CD14-positive monocyte (primary cell): ENCODE data around the gene PDIA6. TPM values are rescaled to one million over a fixed set of nuclear protein-coding genes. Genes with fewer than 3 reads are reported as not detected.

ENCODE experiments used
- DNase-seq, 3 donors: peaks; one replicate each; pipeline ENCODE4 v3.0.0-alpha.2; 2011 to 2022
- H2AFZ ChIP-seq: 2 replicates; pipeline ENCODE4 v1.6.0; 2012; ENCODE audit warnings: mild to moderate bottlenecking, low read depth, low read length, inconsistent platforms; ENCODE audit not compliant: insufficient read depth, poor library complexity, severe bottlenecking
- H3K27ac ChIP-seq, 2 donors: 1 replicate in 1 of 2; 2 replicates in 1 of 2; pipeline ENCODE4 v1.5.1; 2012 to 2013; ENCODE audit warnings: low read length in 2 of 2, control low read depth in 1 of 2, inconsistent platforms in 1 of 2, low read depth in 1 of 2, mild to moderate bottlenecking in 1 of 2
- H3K27me3 ChIP-seq, 2 donors: one replicate each; pipeline versions ENCODE4 v1.6.0 to v1.6.1; 2011 to 2013; ENCODE audit warnings: low read length in 2 of 2; ENCODE audit not compliant: control insufficient read depth in 2 of 2, insufficient read depth in 2 of 2
- H3K36me3 ChIP-seq, 2 donors: replicated peaks in 1 of 2; 1 replicate in 1 of 2; 2 replicates in 1 of 2; pipeline versions ENCODE4 v1.5.1 to v1.6.1; 2012 to 2013; ENCODE audit warnings: low read length in 2 of 2, control low read depth in 1 of 2, inconsistent platforms in 1 of 2, mild to moderate bottlenecking in 1 of 2; ENCODE audit not compliant: insufficient read depth in 2 of 2, control insufficient read depth in 1 of 2
- H3K4me1 ChIP-seq, 2 donors: 1 replicate in 1 of 2; 2 replicates in 1 of 2; pipeline versions ENCODE4 v1.5.1 to v1.6.1; 2012 to 2013; ENCODE audit warnings: low read length in 2 of 2, control low read depth in 1 of 2, inconsistent platforms in 1 of 2, mild to moderate bottlenecking in 1 of 2, moderate library complexity in 1 of 2; ENCODE audit not compliant: insufficient read depth in 2 of 2, control insufficient read depth in 1 of 2
- H3K4me2 ChIP-seq: replicated peaks from 2 replicates; pipeline ENCODE3; 2012; ENCODE audit warnings: low read length, moderate library complexity, mild to moderate bottlenecking; ENCODE audit not compliant: poor library complexity, severe bottlenecking; ENCODE audit errors: extremely low read depth
- H3K4me3 ChIP-seq, 3 experiments: fragments of 200-600 bp in 1 of 3; sonication (generic) in 1 of 3; replicated peaks in 1 of 3; 1 replicate in 2 of 3; 2 replicates in 1 of 3; pipeline ENCODE4 v1.5.1; 2011 to 2013; ENCODE audit warnings: low read length in 3 of 3, mild to moderate bottlenecking in 3 of 3, control low read depth in 2 of 3, low read depth in 2 of 3, inconsistent platforms in 1 of 3, moderate library complexity in 1 of 3
- H3K79me2 ChIP-seq: 2 replicates; pipeline ENCODE4 v1.6.0; 2012; ENCODE audit warnings: mild to moderate bottlenecking, control low read depth, inconsistent platforms, low read length, moderate library complexity; ENCODE audit not compliant: insufficient read depth
- H3K9ac ChIP-seq: 2 replicates; pipeline ENCODE4 v1.6.0; 2017; ENCODE audit warnings: low read length, mild to moderate bottlenecking; ENCODE audit not compliant: insufficient read depth, poor library complexity, severe bottlenecking
- H3K9me3 ChIP-seq, 2 donors: replicated peaks in 1 of 2; 1 replicate in 1 of 2; 2 replicates in 1 of 2; pipeline versions ENCODE4 v1.5.1 to v1.6.1; 2012 to 2013; ENCODE audit warnings: low read length in 2 of 2, control low read depth in 1 of 2; ENCODE audit not compliant: control insufficient read depth in 1 of 2, insufficient read depth in 1 of 2
- H4K20me1 ChIP-seq: 2 replicates; pipeline ENCODE4 v1.6.0; 2012; ENCODE audit warnings: mild to moderate bottlenecking, low read length, control low read depth, moderate library complexity; ENCODE audit not compliant: insufficient read depth
- H3K27ac Mint-ChIP-seq, 7 donors: one replicate each; pipeline ENCODE4 v1.8.0; 2020; ENCODE audit warnings: mild to moderate bottlenecking in 7 of 7, mixed read lengths in 7 of 7, moderate library complexity in 6 of 7, inconsistent platforms in 2 of 7
- H3K27me3 Mint-ChIP-seq, 3 donors: one replicate each; pipeline ENCODE4 v1.8.0; 2021 to 2022; ENCODE audit warnings: low read depth in 3 of 3, mild to moderate bottlenecking in 3 of 3, mixed read lengths in 3 of 3, moderate library complexity in 3 of 3, inconsistent platforms in 1 of 3
- H3K36me3 Mint-ChIP-seq, 2 donors: one replicate each; pipeline ENCODE4 v1.8.0; 2020; ENCODE audit warnings: mixed read lengths in 2 of 2, inconsistent platforms in 1 of 2, mild to moderate bottlenecking in 1 of 2
- H3K4me1 Mint-ChIP-seq: one replicate; pipeline ENCODE4 v1.8.0; 2020; ENCODE audit warnings: mild to moderate bottlenecking, mixed read lengths
- H3K4me3 Mint-ChIP-seq, 2 donors: one replicate each; pipeline ENCODE4 v1.8.0; 2020; ENCODE audit warnings: mild to moderate bottlenecking in 2 of 2, mixed read lengths in 2 of 2, moderate library complexity in 1 of 2
- H3K9me3 Mint-ChIP-seq, 7 donors: one replicate each; pipeline ENCODE4 v1.8.0; 2020 to 2022; ENCODE audit warnings: mixed read lengths in 7 of 7, mild to moderate bottlenecking in 6 of 7, moderate library complexity in 6 of 7, inconsistent platforms in 2 of 7
- WGBS: methylation state at CpG from one replicate; pipeline ENCODE4 v1.1.5; 2013; ENCODE audit warnings: missing lambda C conversion rate; ENCODE audit not compliant: insufficient coverage; 5-methylcytosine and 5-hydroxymethylcytosine counted together
- intact Hi-C, 2 donors: fragments of 100-400 bp; cut with micrococcal nuclease; formaldehyde crosslinking; loops; one replicate each; pipeline versions ENCODE4 v1.15.0 to v1.15.1; 2023
- polyA plus RNA-seq, 3 donors: library from polyadenylated mRNA; depleted of rRNA in 1 of 3; unstranded in 2 of 3; stranded (reverse) in 1 of 3; fragments of 300-500 nt in 2 of 3; fragments of >200 nt in 1 of 3; fragmentation: Illumina TruSeq in 2 of 3; gene quantifications; 1 replicate in 2 of 3; 2 replicates in 1 of 3; pipeline ENCODE4 v1.2.3, GENCODE V29; 2012 to 2021
- TF ChIP-seq, protein P1 (sequence below): fragments of 200-600 bp; IDR thresholded peaks from one replicate; pipeline ENCODE4 v1.8.0; 2022; ENCODE audit warnings: antibody characterized with exemption, mild to moderate bottlenecking

The PDIA6 gene
- polyA plus RNA-seq, 3 donors: 49.8 to 187 (median 166) TPM

DNA sequence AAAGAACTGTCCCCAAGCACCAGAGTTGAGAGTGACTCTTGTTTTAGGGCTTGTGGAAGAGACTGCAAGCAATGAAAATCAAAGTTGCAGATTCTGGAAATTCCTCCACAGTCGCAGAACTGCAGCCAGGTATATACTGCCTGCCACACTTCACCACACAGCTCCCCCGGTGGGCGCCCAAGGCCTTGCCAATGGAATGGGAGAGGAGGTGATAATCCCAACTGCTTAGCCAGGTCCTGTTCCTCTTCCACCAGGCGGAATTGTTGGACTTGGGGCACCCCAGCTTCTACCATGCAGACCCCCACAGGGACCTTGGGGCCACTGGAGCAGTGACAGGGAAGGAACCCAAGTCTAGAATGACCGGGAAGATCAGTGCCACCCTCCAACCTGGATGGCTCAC, 4.8 kb upstream of the PDIA6 start:
- Histone ChIP-seq H3K9ac (no peak overlapping the region), H4K20me1 (no peaks in the 10 kb centered on the region), H3K27me3 (no peaks in the 10 kb centered on the region), H3K4me1 (peaks cover 15 to 19% of the 10 kb centered on the region in 2 donors), H3K79me2 (peaks cover under 1% of the 10 kb centered on the region), H3K4me3 (no peak overlapping the region), H3K9me3 (no peaks in the 10 kb centered on the region), H3K36me3 (no peaks in the 10 kb centered on the region), H3K4me2 (no peak overlapping the region), H3K27ac (no peak overlapping the region), H2AFZ (no peak overlapping the region)
- Mint-ChIP-seq H3K36me3 (peaks cover 0 to 2% of the 10 kb centered on the region in 2 donors), H3K27me3 (peaks cover 4 to 10% (median 10%) of the 10 kb centered on the region in 3 donors), H3K4me1 (peaks cover 27% of the 10 kb centered on the region), H3K27ac (no peak overlapping the region), H3K9me3 (peaks cover 0 to 2% (median 0%) of the 10 kb centered on the region in 7 donors), H3K4me3 (no peak overlapping the region)
- TF ChIP-seq, protein P1, sequence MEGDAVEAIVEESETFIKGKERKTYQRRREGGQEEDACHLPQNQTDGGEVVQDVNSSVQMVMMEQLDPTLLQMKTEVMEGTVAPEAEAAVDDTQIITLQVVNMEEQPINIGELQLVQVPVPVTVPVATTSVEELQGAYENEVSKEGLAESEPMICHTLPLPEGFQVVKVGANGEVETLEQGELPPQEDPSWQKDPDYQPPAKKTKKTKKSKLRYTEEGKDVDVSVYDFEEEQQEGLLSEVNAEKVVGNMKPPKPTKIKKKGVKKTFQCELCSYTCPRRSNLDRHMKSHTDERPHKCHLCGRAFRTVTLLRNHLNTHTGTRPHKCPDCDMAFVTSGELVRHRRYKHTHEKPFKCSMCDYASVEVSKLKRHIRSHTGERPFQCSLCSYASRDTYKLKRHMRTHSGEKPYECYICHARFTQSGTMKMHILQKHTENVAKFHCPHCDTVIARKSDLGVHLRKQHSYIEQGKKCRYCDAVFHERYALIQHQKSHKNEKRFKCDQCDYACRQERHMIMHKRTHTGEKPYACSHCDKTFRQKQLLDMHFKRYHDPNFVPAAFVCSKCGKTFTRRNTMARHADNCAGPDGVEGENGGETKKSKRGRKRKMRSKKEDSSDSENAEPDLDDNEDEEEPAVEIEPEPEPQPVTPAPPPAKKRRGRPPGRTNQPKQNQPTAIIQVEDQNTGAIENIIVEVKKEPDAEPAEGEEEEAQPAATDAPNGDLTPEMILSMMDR: peak; percentile 30
- DNase-seq: no peak
- intact Hi-C loops: no loop called here
- WGBS: 67% methylated on average over 1 of the region's 5 CpGs

GRCh38 chr2:10814571-10815331, 2.2 kb upstream of the PDIA6 start:
- Mint-ChIP-seq H3K9me3 (peaks cover 0 to 2% (median 0%) of the 10 kb centered on the region in 7 donors), H3K4me1 (peaks cover 33% of the 10 kb centered on the region), H3K27ac (peak overlapping the region in 2 of 7 donors; percentile 59 to 69), H3K4me3 (peak overlapping the region in 1 of 2 donors; percentile 11), H3K36me3 (peaks cover 0 to 2% of the 10 kb centered on the region in 2 donors), H3K27me3 (peaks cover 4 to 8% (median 5%) of the 10 kb centered on the region in 3 donors)
- intact Hi-C loops: no loop called here
- Histone ChIP-seq H3K36me3 (no peaks in the 10 kb centered on the region), H4K20me1 (peaks cover 20% of the 10 kb centered on the region), H2AFZ (no peak overlapping the region), H3K9ac (no peak overlapping the region), H3K9me3 (no peaks in the 10 kb centered on the region), H3K4me2 (no peak overlapping the region), H3K4me3 (no peak overlapping the region), H3K79me2 (peaks cover 27% of the 10 kb centered on the region), H3K27ac (no peak overlapping the region), H3K4me1 (peaks cover 24 to 29% of the 10 kb centered on the region in 2 donors), H3K27me3 (no peaks in the 10 kb centered on the region)
- 91% methylated on average over 15 of the region's 16 CpGs for WGBS
- no peak for DNase-seq
- TF ChIP-seq, protein P1: no peak
